Measurements from ENCODE around the gene PAK5. TPM values are rescaled to one million over a fixed set of nuclear protein-coding genes. Genes with fewer than 3 reads are reported as not detected.

Gene PAK5
- polyA plus RNA-seq, 1 donor (not counting 4 experiments of a cell fraction or from before 2014, with no cell fraction given): not detected

DNA sequence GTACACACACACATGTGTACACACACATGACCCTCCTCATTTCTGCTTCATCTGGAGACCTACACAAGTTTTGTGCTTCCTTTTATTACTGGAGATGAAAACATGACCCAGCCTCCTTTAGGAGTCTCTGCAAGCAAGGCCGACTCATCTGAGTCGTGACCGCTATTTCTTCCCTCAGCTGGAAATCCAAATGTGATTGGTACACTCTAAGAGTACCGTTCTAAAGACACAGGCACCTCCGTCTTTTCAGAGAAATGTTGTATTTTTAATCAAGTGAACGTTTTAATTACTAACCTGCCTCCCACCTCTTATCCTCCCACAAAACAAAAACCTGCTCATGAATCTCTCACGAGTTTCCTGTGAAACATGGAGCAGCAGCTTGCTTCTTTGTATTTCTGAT lies 261.5 kb downstream of the PAK5 start:
- dilution Hi-C loops (cut with MboI; ENCODE audit: extremely low pct_ligation_motif_present, low sequenced_read_pairs): no loop called here
- Histone ChIP-seq H3K9ac (ENCODE audit: control insufficient read depth, extremely low read depth, insufficient read depth, low read length) (no peak overlapping the region), H3K4me3 (ENCODE audit: control insufficient read depth in 2 of 3, extremely low read depth in 1 of 3, insufficient read depth in 2 of 3, low read depth in 1 of 3, low read length in 3 of 3) (no peak overlapping the region), H3K9me1 (ENCODE audit: control insufficient read depth, extremely low read depth, insufficient read depth, low read length) (no peaks in the 10 kb centered on the region), H3K27ac (ENCODE audit: control insufficient read depth, insufficient read depth, low read length) (no peak overlapping the region), H3K4me1 (ENCODE audit: control insufficient read depth, extremely low read depth, insufficient read depth, low read length) (no peaks in the 10 kb centered on the region), H4K20me1 (ENCODE audit: control insufficient read depth, extremely low read depth, insufficient read depth, low read length) (no peaks in the 10 kb centered on the region), H3K9me3 (ENCODE audit: control insufficient read depth, low read depth, low read length) (no peaks in the 10 kb centered on the region), H2AFZ (ENCODE audit: control insufficient read depth, low read length) (no peak overlapping the region), H3K36me3 (ENCODE audit: control insufficient read depth in 2 of 2, extremely low read depth in 1 of 2, insufficient read depth in 2 of 2, low read length in 2 of 2) (no peaks in the 10 kb centered on the region), H3K27me3 (ENCODE audit: control insufficient read depth, extremely low read depth, insufficient read depth, low read length) (no peaks in the 10 kb centered on the region), H3K4me2 (ENCODE audit: control insufficient read depth, extremely low read depth, insufficient read depth, low read depth, low read length) (no peak overlapping the region), H3K79me2 (ENCODE audit: control insufficient read depth, insufficient read depth, low read length) (no peaks in the 10 kb centered on the region)
- TF ChIP-seq, protein P1, sequence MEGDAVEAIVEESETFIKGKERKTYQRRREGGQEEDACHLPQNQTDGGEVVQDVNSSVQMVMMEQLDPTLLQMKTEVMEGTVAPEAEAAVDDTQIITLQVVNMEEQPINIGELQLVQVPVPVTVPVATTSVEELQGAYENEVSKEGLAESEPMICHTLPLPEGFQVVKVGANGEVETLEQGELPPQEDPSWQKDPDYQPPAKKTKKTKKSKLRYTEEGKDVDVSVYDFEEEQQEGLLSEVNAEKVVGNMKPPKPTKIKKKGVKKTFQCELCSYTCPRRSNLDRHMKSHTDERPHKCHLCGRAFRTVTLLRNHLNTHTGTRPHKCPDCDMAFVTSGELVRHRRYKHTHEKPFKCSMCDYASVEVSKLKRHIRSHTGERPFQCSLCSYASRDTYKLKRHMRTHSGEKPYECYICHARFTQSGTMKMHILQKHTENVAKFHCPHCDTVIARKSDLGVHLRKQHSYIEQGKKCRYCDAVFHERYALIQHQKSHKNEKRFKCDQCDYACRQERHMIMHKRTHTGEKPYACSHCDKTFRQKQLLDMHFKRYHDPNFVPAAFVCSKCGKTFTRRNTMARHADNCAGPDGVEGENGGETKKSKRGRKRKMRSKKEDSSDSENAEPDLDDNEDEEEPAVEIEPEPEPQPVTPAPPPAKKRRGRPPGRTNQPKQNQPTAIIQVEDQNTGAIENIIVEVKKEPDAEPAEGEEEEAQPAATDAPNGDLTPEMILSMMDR (optimal IDR thresholded peaks at IDR 0.05 in 1 of 3, IDR thresholded peaks at IDR 0.05 in 1 of 3, conservative IDR thresholded peaks at IDR 0.05 in 1 of 3; ENCODE audit: extremely low read depth in 1 of 3, insufficient read depth in 2 of 3, low read length in 3 of 3): no peak
- TF ChIP-seq EZH2 (IDR thresholded peaks at IDR 0.05; ENCODE audit: low read length): no peak
- DNase-seq (ENCODE audit: low read depth, low spot score) (no peak), FAIRE-seq (no peak)

DNA sequence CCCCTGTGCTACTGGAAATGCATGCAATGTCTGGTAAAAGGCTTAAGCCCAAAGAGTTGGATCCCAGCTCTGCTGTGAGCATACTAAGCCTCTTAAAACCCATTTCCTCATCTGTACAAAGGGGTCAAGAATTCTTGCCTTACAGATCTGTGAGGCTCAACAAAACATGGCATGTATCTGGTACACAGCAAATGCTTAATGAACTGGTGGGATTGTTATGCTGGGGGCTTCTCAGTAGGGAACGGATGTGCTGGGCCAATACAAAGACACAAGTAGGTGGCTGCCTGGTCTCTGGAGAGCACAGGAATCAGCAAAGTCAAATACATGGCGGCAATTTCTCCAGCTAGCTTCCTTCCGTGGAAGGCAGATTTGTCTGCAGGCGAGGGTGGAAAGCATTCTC lies 262.2 kb downstream of the PAK5 start:
- H2AFZ ChIP-seq (ENCODE audit: control insufficient read depth, low read length): no peak overlapping the region
- no peaks in the 10 kb centered on the region for H3K4me1 ChIP-seq (ENCODE audit: control insufficient read depth, extremely low read depth, insufficient read depth, low read length)
- no peak overlapping the region for H3K4me3 ChIP-seq (ENCODE audit: control insufficient read depth in 2 of 3, extremely low read depth in 1 of 3, insufficient read depth in 2 of 3, low read depth in 1 of 3, low read length in 3 of 3)
- H3K36me3 ChIP-seq (ENCODE audit: control insufficient read depth in 2 of 2, extremely low read depth in 1 of 2, insufficient read depth in 2 of 2, low read length in 2 of 2): no peaks in the 10 kb centered on the region
- H4K20me1 ChIP-seq (ENCODE audit: control insufficient read depth, extremely low read depth, insufficient read depth, low read length): no peaks in the 10 kb centered on the region
- no peak overlapping the region for H3K9ac ChIP-seq (ENCODE audit: control insufficient read depth, extremely low read depth, insufficient read depth, low read length)
- H3K79me2 ChIP-seq (ENCODE audit: control insufficient read depth, insufficient read depth, low read length): no peaks in the 10 kb centered on the region
- H3K4me2 ChIP-seq (ENCODE audit: control insufficient read depth, extremely low read depth, insufficient read depth, low read depth, low read length): no peak overlapping the region
- TF ChIP-seq, protein P1 (optimal IDR thresholded peaks at IDR 0.05 in 1 of 3, IDR thresholded peaks at IDR 0.05 in 1 of 3, conservative IDR thresholded peaks at IDR 0.05 in 1 of 3; ENCODE audit: extremely low read depth in 1 of 3, insufficient read depth in 2 of 3, low read length in 3 of 3): no peak
- no peak for TF ChIP-seq EZH2 (IDR thresholded peaks at IDR 0.05; ENCODE audit: low read length)
- H3K9me3 ChIP-seq (ENCODE audit: control insufficient read depth, low read depth, low read length): no peaks in the 10 kb centered on the region
- FAIRE-seq: no peak
- dilution Hi-C loops (cut with MboI; ENCODE audit: extremely low pct_ligation_motif_present, low sequenced_read_pairs): no loop called here
- H3K9me1 ChIP-seq (ENCODE audit: control insufficient read depth, extremely low read depth, insufficient read depth, low read length): no peaks in the 10 kb centered on the region
- H3K27ac ChIP-seq (ENCODE audit: control insufficient read depth, insufficient read depth, low read length): no peak overlapping the region
- no peak for DNase-seq (ENCODE audit: low read depth, low spot score)
- H3K27me3 ChIP-seq (ENCODE audit: control insufficient read depth, extremely low read depth, insufficient read depth, low read length): no peaks in the 10 kb centered on the region
